HG03575 (cell line): ENCODE data around the gene TSNAXIP1.

Experiments
- ATAC-seq: cut with Tn5 transposase; IDR thresholded peaks from one replicate; pipeline ENCODE4 v1.9.1; 2021; ENCODE audit not compliant: unreplicated experiment, insufficient number of reproducible peaks, low FRiP score; ENCODE audit errors: extremely low read depth

Gene TSNAXIP1

DNA sequence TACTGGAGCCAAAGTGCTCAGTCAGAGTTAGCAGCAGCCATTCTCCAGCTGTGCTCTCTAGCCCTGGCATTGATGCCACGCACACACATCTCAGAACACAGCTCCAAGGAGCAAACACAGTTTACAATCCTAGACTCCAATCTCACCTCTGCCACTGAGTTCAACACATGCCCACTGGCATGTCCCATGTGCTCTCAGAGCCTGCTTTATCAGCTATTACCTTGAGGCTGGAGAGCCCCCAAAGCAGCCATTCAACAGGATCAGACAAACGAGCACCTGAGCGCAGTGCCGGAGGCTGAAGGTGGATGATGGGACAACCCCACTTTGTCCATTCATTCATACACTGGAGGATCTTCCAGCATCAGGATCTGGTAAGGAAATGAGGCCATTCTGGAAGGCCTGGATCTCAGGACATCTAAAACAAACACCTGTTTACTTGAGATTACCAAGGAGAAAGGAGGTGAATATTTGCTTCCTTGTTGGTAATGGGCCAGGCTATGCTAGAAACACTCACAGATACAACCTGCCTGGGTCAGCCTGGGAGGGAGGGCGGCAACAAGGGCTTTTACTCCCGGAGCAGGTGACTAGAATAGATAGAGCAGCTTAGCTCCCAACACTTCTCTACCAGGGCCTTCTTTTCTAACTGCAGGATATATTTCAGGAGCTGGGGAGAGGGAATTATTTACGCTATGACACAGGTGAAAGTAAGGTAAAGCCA, 25.7 kb upstream of the TSNAXIP1 start:
- no peak for ATAC-seq

DNA sequence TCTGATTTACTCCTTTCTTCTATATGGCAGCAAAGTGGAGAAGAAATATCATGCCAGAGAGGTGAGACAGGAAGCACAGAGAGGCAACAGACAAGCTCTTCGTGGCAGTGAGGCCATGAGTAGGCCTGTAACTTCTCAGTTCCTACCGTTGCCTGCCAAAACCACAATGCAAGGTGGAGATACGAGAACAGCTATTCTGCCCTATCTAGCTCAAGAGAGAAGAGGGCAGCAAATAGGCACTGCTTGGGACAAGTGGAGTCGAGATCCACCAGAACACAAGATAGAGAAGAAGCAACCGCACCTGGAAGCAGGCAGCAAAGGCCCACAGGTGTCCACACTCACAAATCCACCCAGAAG, 25.1 kb upstream of the TSNAXIP1 start:
- no peak for ATAC-seq

DNA sequence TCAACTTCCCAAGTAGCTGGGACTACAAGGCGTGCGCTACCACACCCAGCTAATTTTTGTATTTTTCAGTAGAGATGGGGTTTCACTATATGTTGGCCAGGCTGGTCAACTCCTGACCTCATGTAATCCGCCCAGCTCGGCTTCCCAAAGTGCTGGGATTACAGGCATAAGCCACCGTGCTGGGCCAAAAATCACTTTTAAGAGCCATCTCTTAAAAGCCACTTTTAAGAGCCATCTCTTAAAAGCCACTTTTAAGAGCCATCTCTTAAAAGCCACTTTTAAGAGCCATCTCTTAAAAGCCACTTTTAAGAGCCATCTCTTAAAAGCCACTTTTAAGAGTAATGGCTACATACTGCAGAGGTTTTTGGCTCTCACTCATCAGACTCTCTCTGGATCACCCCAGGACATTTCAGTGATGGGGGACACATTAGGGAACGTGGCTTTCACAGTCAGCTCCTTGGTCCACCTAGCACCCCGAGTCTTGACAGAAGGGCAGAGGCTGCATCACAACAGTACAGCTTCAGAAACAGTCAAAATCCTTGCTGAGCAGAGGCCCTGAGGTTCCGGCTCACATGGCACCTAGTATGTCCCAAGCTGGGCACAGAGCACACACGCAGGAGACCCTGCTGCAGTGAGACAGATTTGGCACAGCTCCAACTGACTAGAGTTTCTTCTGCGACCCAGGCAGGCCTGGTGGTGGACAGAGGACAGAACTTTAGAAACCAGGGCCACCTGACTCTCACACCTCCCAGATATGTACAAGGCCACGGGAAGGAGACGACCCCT, 23.9 kb upstream of the TSNAXIP1 start:
- no peak for ATAC-seq

GRCh38 chr16:67783353-67783725, 23.4 kb upstream of the TSNAXIP1 start:
- ATAC-seq: no peak

DNA sequence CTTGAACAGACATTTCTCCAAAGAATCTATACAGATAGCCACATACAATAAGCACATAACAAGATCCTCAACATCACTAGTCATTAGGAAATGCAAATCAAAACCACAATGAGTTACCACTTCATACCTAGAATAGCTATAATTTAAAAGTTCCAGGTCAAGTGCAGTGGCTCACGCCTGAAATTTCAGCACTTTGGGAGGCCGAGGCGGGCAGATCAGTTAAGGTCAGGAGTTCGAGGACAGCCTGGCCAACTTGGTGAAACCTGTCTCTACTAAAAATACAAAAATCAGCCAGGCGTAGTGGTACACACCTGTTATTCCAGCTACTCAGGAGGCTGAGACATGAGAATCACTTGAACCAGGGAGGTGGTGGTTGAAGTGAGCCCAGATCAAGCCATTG, 20.2 kb upstream of the TSNAXIP1 start:
- ATAC-seq: no peak

- no peak for ATAC-seq
Measured at GRCh38 chr16:67790071-67790470, 16.6 kb upstream of the TSNAXIP1 start.

- no peak for ATAC-seq
Measured at GRCh38 chr16:67796099-67796718, 10.5 kb upstream of the TSNAXIP1 start.

DNA sequence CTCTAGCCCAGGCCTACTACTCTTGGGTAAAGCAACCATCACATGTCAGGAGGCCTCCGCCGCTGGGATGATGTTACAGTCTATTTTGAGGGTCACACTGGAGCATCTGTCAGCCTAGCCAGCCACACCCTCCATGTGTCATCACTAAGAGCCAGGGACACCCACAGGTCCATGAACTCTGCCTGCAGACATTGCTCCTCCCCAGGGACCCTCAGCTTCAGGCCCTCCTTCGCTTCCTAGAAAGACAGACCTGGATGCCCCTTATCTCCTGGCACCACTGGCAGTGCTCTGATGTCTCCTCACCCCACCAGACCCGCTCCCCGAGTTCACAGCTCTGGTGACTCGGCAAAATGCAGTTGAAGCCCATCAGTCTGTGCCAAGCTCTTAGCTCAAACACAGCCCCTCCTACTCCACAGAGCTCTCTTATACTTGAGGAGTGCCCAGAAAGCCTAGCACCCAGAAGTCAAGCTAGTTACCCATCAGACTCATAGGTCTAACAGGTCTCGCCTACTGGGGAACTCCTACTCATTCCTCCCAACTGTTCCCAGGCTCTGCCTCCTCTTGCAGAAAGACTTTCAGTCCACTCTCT, 6.3 kb upstream of the TSNAXIP1 start:
- no peak for ATAC-seq

DNA sequence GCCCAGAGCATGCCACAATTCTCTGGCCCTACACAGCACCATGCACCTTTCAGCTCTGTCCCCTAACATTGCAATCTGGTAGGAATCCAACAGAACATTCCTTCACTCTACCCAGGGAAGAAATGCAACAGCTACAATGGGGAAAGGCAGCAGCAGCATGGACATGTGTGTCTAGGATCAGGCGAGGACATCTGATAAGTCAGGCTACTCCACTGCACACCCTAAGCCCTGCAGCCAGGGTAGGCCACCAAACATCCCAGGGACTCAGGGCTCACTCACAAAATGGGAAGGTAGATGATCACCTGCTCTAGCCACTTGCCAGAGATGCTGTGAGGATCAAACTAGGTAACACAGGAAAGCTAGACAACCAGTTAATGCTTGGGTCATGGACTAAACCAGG, 5.4 kb upstream of the TSNAXIP1 start:
- ATAC-seq: no peak

DNA sequence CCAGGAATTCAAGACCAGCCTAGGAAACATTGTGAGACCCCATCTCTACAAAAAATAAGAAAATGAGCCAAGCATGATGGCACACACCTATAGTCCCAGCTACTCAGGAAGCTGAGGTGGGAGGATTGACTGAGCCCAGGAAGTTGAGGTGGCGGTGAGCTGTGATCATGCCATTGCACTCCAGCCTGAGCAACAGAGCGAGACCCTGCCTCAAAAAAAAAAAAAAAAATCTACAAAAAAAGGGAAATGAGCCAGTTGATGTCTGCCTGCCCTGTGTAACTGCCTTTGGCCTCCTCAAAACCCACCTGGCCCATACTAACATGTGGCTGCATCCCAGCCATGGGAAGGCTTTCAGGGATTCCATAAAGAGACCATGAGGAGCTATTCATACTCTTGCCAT, 4.8 kb upstream of the TSNAXIP1 start:
- ATAC-seq: no peak

DNA sequence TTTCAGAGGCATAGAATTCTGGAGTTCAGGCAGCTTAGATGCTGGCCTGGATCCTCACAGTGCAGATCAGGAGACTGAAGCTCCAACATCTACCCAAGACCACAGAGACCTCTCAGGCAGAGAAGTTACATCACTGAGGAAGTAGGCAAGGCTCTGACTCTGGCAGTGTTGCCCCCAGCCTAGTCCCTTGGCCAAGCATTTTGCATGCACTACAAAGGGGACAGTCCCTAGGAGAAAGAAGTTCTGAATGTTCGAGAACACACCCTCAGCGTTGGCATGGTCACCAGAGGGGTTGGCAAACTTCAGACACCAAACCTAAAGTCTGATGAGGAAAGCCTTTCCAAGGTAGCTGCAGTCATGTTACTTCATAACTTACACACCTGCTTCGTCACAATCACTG, 2.8 kb upstream of the TSNAXIP1 start:
- no peak for ATAC-seq

GRCh38 chr16:67804853-67805542, 1.7 kb upstream of the TSNAXIP1 start:
- no peak for ATAC-seq

DNA sequence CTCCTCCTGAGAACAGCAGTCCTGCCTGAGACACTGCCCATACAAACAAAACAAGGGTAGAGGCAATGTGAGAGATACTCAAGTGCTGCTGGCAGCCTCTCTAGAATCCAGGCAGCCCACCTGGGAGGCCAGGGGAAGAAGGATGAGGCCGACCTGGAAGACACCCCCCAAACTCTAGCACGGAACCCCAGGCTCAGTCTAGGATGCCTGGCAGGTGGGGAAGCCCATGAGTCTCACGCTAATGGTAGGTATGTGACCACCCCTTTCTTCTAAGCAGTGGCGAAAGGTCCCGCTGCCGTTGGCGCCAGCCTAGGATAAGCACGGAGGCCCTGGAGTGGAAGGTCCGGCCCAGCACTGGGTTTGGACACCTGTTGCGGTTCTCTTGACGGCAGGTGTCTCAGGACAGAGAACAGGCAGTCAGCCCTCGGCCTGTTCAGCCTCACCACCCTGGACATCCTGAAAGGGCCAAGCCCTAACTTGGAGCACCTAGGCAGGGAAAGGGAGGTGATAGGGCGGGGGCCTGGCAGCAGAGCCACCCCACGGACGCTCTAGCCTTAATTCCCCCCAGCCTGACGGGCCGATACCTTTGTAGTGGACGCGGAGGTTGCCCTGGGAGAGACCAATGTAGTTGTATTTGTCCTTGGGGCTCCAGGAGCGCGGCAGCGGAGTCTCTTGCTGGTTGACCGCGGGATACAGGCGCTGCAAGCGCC, 816 bp upstream of the TSNAXIP1 start:
- ATAC-seq: no peak

DNA sequence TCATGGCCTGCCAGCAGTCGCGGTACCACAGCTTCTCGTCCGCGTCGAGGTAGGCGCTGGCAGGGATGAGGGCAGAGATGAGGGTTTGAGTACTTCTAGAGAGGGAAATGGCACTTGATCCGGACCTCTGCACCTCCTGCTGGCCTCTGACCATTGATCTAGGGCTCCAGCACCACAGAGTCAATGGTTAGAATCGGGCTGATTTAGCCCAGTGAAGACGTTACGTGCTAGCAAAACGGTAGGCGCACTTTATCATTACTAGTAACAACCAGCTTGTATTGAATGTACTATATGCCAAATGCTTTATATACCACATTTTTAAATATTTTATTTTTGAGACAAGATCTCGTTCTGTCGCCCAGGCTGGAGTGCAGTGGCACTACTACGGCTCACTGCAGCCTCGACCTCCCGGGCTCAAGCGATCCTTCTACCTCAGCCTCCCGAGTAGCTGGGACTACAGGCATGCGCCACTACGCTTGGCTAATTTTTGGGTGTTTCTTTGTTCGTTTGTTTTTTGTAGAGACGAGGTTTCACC, 526 bp downstream of the TSNAXIP1 start:
- ATAC-seq: no peak

DNA sequence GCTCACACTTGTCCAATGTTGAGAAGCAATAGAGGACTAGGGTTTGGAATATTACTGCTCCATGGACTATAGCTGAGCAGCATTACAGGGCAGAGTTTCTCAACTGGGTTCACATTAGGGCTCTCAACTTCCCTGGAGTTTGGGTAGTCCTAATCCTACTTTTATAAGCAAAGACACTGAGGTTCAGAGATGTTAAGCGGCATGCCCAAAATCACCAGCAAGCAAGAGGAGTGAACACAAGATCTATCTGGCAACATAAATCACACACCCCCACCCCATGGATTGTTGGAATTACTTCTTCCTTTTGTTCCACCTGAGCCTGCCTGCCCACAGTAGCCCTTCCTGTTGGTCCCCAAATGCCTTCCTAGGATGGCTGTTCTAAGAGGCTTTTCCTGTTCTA, 5.2 kb downstream of the TSNAXIP1 start:
- ATAC-seq: no peak

- no peak for ATAC-seq
Measured at GRCh38 chr16:67814567-67814966, 7.9 kb downstream of the TSNAXIP1 start.

DNA sequence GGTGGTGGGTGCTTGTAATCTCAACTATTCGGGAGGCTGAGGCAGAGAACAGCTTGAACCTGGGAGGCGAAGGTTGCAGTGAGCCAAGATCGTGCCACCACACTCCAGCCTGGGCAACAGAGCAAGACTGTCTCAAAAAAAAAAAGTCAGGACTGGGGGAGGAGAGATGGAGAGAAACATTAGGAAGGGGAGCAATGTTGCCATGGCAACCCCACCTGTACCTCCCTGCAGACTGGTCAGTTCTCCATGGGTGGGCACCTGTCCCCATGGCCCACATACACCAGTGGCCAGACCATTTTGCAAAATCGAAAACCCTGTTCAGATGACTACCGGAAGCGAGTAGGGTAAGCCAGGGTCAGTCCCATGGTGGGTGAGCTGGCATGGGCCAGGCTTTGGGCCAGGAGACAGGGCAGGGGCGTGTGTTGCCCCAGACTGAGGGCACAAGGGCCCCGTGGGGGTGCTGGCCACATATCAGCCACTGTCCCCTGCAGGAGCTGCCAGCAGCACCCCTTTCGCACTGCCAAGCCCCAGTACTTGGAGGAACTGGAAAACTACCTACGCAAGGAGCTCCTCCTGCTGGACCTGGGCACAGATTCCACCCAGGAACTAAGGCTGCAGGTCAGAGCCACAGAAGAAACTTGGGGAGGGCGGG, 14.0 kb downstream of the TSNAXIP1 start:
- no peak for ATAC-seq

DNA sequence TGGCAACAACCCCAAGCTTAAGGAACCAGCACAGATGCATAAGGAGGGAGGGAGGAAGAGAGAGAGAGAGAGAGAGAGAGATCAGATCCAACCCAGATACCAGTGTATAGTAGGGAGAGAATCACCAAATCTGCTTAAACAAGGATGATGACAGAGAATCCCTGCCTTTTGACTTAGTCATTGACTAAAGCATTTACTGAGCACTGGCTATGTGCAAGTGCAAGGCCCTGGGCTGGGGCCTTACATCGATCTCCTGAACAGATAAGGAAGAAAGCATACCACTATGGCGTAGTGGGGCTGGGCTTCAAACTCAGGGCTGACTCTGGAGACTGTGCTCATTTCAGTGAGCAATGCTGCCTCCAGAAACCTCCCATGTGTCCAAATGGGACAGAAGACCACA, 15.8 kb downstream of the TSNAXIP1 start:
- no peak for ATAC-seq
